Activated naive CD4-positive, alpha-beta T cell treated with anti-CD3 and anti-CD28 coated beads, Interleukin-2, amount 50 U/mL, for 24 hours (primary cell): ENCODE results near the gene MAGED4.
"Not testable (repeated sequence)": the region's sequence is repeated elsewhere in the genome, so short reads cannot be mapped to it uniquely, and the experiment has no call there.

Experiments used
- H3K27ac Mint-ChIP-seq: one replicate; pipeline ENCODE4 v1.8.0; 2021; ENCODE audit warnings: mild to moderate bottlenecking, mixed read lengths
- H3K27me3 Mint-ChIP-seq: one replicate; pipeline ENCODE4 v1.8.0; 2021; ENCODE audit warnings: mixed read lengths
- H3K36me3 Mint-ChIP-seq: one replicate; pipeline ENCODE4 v1.8.0; 2021; ENCODE audit warnings: mixed read lengths
- H3K4me1 Mint-ChIP-seq: one replicate; pipeline ENCODE4 v1.8.0; 2021; ENCODE audit warnings: mixed read lengths
- H3K4me3 Mint-ChIP-seq: one replicate; pipeline ENCODE4 v1.8.0; 2021; ENCODE audit warnings: mild to moderate bottlenecking, mixed read lengths
- H3K9me3 Mint-ChIP-seq: one replicate; pipeline ENCODE4 v1.8.0; 2021; ENCODE audit warnings: mixed read lengths

Gene MAGED4

GRCh38 chrX:52184440-52185077, at the start of gene MAGED4:
Gene MAGED4 (plus strand): TSS chrX:52184888. CDS start chrX:52185923, 1,035 bp downstream.
- not testable (repeated sequence) for H3K27me3 Mint-ChIP-seq, H3K36me3 Mint-ChIP-seq, H3K27ac Mint-ChIP-seq, H3K4me1 Mint-ChIP-seq, H3K9me3 Mint-ChIP-seq, H3K4me3 Mint-ChIP-seq

- no peaks in the 10 kb centered on the region for H3K9me3 Mint-ChIP-seq
Observed at GRCh38 chrX:52138830-52139544, 45.7 kb upstream of the MAGED4 start.

GRCh38 chrX:52139545-52139895, 45.2 kb upstream of the MAGED4 start:
- no peaks in the 10 kb centered on the region for H3K9me3 Mint-ChIP-seq
- H3K4me3 Mint-ChIP-seq = no peak overlapping the region

More at GRCh38 chrX:52138830-52139544, 45.7 kb upstream of the MAGED4 start:
- H3K27me3 Mint-ChIP-seq = no peaks in the 10 kb centered on the region
- no peak overlapping the region for H3K27ac Mint-ChIP-seq
- H3K4me1 Mint-ChIP-seq = no peaks in the 10 kb centered on the region
- no peaks in the 10 kb centered on the region for H3K36me3 Mint-ChIP-seq
- no peak overlapping the region for H3K4me3 Mint-ChIP-seq

GRCh38 chrX:52140020-52140419, 44.7 kb upstream of the MAGED4 start:
- Mint-ChIP-seq H3K36me3 (no peaks in the 10 kb centered on the region), H3K27ac (no peak overlapping the region)

More at GRCh38 chrX:52139545-52139895, 45.2 kb upstream of the MAGED4 start:
- H3K27me3 Mint-ChIP-seq = no peaks in the 10 kb centered on the region
- H3K4me1 Mint-ChIP-seq = no peaks in the 10 kb centered on the region
- no peak overlapping the region for H3K27ac Mint-ChIP-seq
- H3K36me3 Mint-ChIP-seq = no peaks in the 10 kb centered on the region

GRCh38 chrX:52150667-52151066, 34.0 kb upstream of the MAGED4 start:
- H3K9me3 Mint-ChIP-seq, H3K4me3 Mint-ChIP-seq, H3K27me3 Mint-ChIP-seq, H3K4me1 Mint-ChIP-seq, H3K36me3 Mint-ChIP-seq, H3K27ac Mint-ChIP-seq: not testable (repeated sequence)

More at GRCh38 chrX:52140020-52140419, 44.7 kb upstream of the MAGED4 start:
- no peaks in the 10 kb centered on the region for H3K4me1 Mint-ChIP-seq
- no peaks in the 10 kb centered on the region for H3K27me3 Mint-ChIP-seq
- H3K4me3 Mint-ChIP-seq = no peak overlapping the region
- no peaks in the 10 kb centered on the region for H3K9me3 Mint-ChIP-seq

- not testable (repeated sequence) for H3K36me3 Mint-ChIP-seq, H3K27me3 Mint-ChIP-seq, H3K4me3 Mint-ChIP-seq, H3K27ac Mint-ChIP-seq, H3K9me3 Mint-ChIP-seq, H3K4me1 Mint-ChIP-seq
Observed at GRCh38 chrX:52160140-52160539, 24.5 kb upstream of the MAGED4 start.

GRCh38 chrX:52166840-52167239, 17.8 kb upstream of the MAGED4 start:
- peaks cover 2% of the 10 kb centered on the region for H3K36me3 Mint-ChIP-seq
- H3K27ac Mint-ChIP-seq = no peak overlapping the region
- H3K4me1 Mint-ChIP-seq = no peaks in the 10 kb centered on the region

GRCh38 chrX:52171055-52171454, 13.6 kb upstream of the MAGED4 start:
- not testable (repeated sequence) for H3K27me3 Mint-ChIP-seq, H3K4me1 Mint-ChIP-seq, H3K9me3 Mint-ChIP-seq, H3K36me3 Mint-ChIP-seq, H3K4me3 Mint-ChIP-seq, H3K27ac Mint-ChIP-seq

More at GRCh38 chrX:52166840-52167239, 17.8 kb upstream of the MAGED4 start:
- H3K4me3 Mint-ChIP-seq = no peak overlapping the region
- no peaks in the 10 kb centered on the region for H3K9me3 Mint-ChIP-seq
- peaks cover 3% of the 10 kb centered on the region for H3K27me3 Mint-ChIP-seq

GRCh38 chrX:52185078-52185453, 378 bp downstream of the MAGED4 start:
- H3K4me1 Mint-ChIP-seq, H3K4me3 Mint-ChIP-seq, H3K27ac Mint-ChIP-seq, H3K9me3 Mint-ChIP-seq, H3K27me3 Mint-ChIP-seq, H3K36me3 Mint-ChIP-seq: not testable (repeated sequence)

GRCh38 chrX:52211405-52211804, 26.7 kb downstream of the MAGED4 start:
- H3K4me1 Mint-ChIP-seq, H3K27ac Mint-ChIP-seq, H3K4me3 Mint-ChIP-seq, H3K9me3 Mint-ChIP-seq, H3K27me3 Mint-ChIP-seq, H3K36me3 Mint-ChIP-seq: not testable (repeated sequence)

GRCh38 chrX:52213276-52213675, 28.6 kb downstream of the MAGED4 start:
- Mint-ChIP-seq H3K27me3 (peaks cover 7% of the 10 kb centered on the region), H3K9me3 (no peaks in the 10 kb centered on the region), H3K4me1 (no peaks in the 10 kb centered on the region), H3K4me3 (no peak overlapping the region), H3K27ac (no peak overlapping the region), H3K36me3 (no peaks in the 10 kb centered on the region)

GRCh38 chrX:52216541-52216940, 31.9 kb downstream of the MAGED4 start:
- H3K4me1 Mint-ChIP-seq = no peaks in the 10 kb centered on the region
- peaks cover 9% of the 10 kb centered on the region for H3K27me3 Mint-ChIP-seq
- no peak overlapping the region for H3K4me3 Mint-ChIP-seq
- H3K27ac Mint-ChIP-seq = no peak overlapping the region
- H3K36me3 Mint-ChIP-seq = peaks cover 4% of the 10 kb centered on the region
- peaks cover 5% of the 10 kb centered on the region for H3K9me3 Mint-ChIP-seq

- H3K4me1 Mint-ChIP-seq = no peaks in the 10 kb centered on the region
- H3K9me3 Mint-ChIP-seq = peaks cover 5% of the 10 kb centered on the region
- H3K27me3 Mint-ChIP-seq = peaks cover 9% of the 10 kb centered on the region
- no peak overlapping the region for H3K4me3 Mint-ChIP-seq
- peaks cover 4% of the 10 kb centered on the region for H3K36me3 Mint-ChIP-seq
- no peak overlapping the region for H3K27ac Mint-ChIP-seq
Observed at GRCh38 chrX:52217494-52218160, 32.9 kb downstream of the MAGED4 start.

- Mint-ChIP-seq H3K36me3 (peaks cover 4% of the 10 kb centered on the region), H3K9me3 (peaks cover 5% of the 10 kb centered on the region), H3K4me1 (no peaks in the 10 kb centered on the region), H3K27ac (no peak overlapping the region), H3K27me3 (peaks cover 6% of the 10 kb centered on the region), H3K4me3 (no peak overlapping the region)
Observed at GRCh38 chrX:52220936-52221335, 36.2 kb downstream of the MAGED4 start.
